ENCODE data around the gene ACSF2.

ACSF2 gene

DNA sequence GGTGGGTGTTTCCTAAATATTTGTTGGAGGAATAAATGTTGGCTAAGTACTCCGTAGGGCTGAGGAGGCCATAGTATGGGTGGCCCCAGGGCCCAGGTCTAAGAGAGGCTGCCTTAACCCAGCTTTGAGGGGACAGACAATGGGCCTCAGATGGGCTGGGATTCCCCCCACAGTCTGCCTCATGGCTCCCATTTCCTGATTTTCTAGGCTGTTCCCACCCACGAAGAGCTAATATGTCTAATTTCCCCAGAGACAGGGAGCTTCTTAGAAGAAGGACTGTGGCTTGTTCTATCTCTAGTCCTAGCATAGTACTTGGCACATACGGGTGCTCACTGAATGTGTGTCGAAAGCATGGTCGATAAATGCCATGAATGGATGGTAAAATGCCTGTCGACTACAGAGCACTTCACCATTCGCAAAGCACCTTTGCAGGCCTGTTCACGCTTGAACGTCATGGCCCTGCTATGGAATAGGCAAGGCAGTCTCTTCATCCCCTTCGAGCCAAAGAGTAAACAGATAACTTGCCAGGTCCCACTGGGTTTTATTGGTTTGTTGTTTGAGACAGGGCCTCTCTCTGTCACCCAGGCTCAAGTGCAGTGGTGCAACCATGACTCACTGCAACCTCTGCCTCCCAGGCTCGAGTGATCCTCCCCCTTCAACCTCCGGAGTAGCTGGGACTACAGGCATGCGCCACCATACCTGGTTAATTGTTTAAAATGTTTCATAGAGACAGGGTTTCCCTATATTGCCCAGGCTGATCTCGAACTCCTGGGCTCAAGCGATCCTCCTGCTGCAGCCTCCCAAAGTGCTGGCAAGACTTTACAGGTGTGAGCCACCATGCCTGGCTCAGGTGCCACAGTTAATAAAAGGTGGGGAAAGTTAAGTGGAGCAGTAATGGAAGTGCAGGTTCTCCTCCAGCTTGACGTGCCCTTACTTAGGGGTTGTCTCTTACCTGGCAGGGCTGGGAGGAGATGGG is 33.0 kb downstream of the ACSF2 start:
- TF ChIP-seq POLR2A (IDR thresholded peaks at IDR 0.05; ENCODE audit: low read length) = no peak
- TF ChIP-seq GATA1 (IDR thresholded peaks at IDR 0.05; ENCODE audit: low read depth, low read length) = no peak
- DNase-seq = no peak

DNA sequence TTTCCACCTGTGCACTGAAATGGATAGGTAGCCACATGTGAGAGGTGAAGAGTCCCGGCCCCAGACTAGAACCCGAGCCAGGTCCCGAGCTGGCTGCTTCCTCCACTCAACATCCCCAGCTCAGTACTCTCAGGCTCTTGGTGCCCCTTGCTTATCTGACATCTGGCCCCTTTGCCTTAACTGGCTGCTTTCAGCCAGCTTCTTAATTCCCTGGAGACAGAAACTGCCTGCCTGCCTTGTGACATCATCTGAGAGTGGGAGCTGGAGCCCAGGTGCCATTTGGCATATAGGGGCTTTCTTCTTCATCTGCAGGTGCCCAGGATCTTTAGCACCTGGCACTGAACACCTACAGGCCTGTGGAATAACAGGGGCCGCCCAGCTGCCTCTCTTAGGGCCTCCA is 33.7 kb downstream of the ACSF2 start:
- TF ChIP-seq GATA1 (IDR thresholded peaks at IDR 0.05; ENCODE audit: low read depth, low read length) = no peak
- TF ChIP-seq POLR2A (IDR thresholded peaks at IDR 0.05; ENCODE audit: low read length) = no peak
- no peak for DNase-seq

DNA sequence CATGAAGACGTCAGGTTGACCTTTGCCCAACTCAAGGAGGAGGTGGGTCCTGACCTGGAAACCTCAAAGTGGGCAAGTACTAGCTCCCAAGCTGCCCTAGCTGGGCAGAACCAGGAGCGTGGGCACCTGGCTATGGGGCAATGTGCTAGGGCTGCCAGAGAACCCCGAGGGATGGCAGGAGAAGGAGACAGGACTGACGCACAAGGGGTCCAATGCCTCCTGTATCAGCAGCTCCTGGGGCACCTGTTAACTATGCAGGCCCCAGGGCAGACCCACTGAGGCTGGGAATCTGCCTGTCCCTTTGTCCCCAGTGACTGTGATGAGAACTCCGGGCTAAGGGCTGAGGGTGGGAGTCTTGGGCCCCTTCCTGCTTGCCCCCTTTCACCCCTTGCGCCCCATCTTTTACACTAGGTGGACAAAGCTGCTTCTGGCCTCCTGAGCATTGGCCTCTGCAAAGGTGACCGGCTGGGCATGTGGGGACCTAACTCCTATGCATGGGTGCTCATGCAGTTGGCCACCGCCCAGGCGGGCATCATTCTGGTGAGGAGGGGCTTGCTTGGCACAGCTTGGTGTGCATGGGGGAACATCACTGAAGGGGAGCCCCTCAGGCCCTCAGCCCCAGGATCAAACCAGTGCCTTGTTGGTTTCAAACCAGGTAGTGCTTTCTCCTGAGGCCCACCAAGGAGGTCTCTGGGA is 35.0 kb downstream of the ACSF2 start:
- TF ChIP-seq POLR2A (IDR thresholded peaks at IDR 0.05; ENCODE audit: low read length) (no peak), GATA1 (IDR thresholded peaks at IDR 0.05; ENCODE audit: low read depth, low read length) (no peak)
- no peak for DNase-seq

DNA sequence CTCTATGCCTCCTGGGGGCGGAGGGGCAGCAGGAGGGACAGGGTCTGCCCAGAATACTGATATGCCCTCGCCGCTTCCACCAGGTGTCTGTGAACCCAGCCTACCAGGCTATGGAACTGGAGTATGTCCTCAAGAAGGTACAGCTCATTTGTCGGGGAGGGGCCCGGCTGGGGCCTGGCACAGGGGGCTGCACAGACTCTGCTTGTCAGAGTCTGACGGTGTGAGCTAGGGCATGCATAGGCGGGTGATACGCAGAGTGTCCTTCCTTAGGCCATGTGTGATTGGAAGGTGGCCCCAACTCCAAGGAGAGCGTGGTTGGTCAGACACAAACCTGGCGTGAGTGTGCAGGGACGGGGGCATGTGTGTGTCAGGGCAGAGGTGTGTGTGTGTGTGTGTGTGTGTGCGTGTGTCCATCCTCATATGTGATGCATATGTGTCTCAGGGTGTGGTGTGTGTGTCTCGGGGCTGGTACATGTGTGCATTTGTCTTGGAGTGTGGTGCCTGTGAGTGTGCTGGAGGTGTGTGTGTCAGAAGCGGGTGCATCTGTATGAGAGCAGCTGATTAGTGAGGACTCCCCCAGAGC is 35.6 kb downstream of the ACSF2 start:
- TF ChIP-seq POLR2A (IDR thresholded peaks at IDR 0.05; ENCODE audit: low read length) = no peak
- TF ChIP-seq GATA1 (IDR thresholded peaks at IDR 0.05; ENCODE audit: low read depth, low read length) = no peak
- no peak for DNase-seq

DNA sequence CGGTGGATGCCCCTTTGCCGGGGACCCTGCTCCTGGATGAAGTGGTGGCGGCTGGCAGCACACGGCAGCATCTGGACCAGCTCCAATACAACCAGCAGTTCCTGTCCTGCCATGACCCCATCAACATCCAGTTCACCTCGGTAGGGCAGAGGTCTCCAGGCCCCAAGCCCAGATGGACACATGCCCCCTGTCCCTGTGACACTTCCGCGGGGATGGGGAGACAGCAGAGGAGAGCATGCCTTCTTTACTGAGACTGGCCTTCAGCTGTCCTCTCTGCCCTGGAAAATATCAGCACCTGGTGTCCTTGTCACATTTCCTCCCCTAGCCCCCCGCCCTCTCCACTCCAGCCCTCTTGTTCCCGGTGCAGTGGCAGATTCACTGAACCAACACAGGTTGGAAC is 36.4 kb downstream of the ACSF2 start:
- TF ChIP-seq POLR2A (IDR thresholded peaks at IDR 0.05; ENCODE audit: low read length) = no peak
- no peak for TF ChIP-seq GATA1 (IDR thresholded peaks at IDR 0.05; ENCODE audit: low read depth, low read length)

DNA sequence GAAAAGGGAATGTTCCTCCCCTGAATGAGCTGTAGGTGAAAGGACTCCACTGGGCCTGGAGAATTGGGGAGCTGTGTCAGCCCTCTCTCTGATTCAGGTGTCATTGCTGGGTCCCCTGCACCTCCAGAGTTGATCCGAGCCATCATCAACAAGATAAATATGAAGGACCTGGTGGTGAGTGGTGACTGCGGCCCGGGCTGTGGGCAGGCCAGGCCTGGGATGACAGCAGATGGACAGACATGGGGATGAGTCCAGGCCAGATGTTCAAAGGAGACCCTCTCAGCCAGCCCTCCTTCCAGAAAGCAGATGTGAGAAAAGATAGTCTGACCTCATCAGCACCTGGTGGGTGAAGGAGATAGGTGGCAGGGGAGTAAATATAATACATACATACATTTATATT is 38.1 kb downstream of the ACSF2 start:
- no peak for DNase-seq
- TF ChIP-seq POLR2A (IDR thresholded peaks at IDR 0.05; ENCODE audit: low read length) (no peak), GATA1 (IDR thresholded peaks at IDR 0.05; ENCODE audit: low read depth, low read length) (no peak)

More for the DNA sequence above, 36.4 kb downstream of the ACSF2 start:
- DNase-seq = no peak

DNA sequence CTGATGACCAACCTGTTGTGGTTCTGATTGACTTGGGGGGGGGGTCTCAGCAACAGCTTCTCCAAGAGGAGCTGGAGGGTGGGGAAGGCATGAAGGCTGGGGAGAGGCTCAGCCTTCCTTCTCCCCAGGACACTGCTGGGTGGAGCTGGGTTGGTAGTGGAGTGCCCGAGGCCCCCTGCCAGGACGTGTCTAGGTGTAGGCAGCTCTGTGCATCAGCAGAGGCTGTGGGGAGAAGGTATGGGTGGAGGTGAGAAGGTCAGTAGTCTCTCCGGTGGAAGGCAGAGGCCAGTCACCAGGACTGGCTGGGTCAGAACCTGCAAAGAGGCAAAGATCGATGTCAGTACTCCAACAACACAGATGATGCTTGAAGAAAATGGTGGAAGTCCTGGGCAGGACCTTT is 38.7 kb downstream of the ACSF2 start:
- no peak for DNase-seq
- no peak for TF ChIP-seq POLR2A (IDR thresholded peaks at IDR 0.05; ENCODE audit: low read length)

DNA sequence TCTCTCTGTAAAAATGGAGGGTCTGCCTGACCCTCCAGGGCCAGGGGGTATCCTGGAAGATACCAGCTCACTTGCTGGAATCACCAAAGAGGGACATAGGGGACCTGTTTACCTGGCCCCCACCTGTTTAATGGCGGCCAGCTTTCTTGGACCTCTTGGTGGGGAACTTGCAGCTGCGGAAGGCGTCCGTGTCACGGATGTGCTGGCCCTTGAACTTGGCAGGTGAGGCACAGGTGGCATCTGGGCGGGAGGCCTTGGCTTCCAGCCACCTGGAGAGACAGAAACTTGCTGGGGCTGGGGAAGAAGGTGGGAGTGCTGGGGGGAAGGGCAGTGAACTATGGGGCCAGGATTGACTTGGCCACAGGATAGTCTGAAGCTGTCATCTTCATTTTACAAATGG is 39.2 kb downstream of the ACSF2 start:
- TF ChIP-seq POLR2A (IDR thresholded peaks at IDR 0.05; ENCODE audit: low read length) (no peak), GATA1 (IDR thresholded peaks at IDR 0.05; ENCODE audit: low read depth, low read length) (no peak)

DNA sequence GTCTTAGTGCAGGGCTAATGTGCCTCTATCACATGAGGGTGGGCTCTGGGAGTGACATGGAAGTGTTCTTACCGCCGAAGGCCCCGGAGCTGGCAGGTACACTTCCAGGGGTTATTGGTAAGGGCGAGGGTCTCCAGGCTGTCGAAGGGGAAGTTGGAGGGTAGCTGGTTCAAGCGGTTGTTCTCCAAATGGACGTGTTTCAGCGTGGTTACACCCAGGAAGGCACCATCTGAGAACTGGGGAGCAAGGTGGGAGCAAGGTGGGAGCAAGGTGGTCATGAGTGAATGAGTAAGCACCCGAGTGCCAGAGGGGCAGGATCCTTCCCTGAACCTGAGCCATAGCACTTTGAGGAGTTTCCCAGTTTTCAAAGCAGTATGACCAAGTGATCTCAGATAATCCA is 39.6 kb downstream of the ACSF2 start:
- no peak for TF ChIP-seq POLR2A (IDR thresholded peaks at IDR 0.05; ENCODE audit: low read length)
- no peak for TF ChIP-seq GATA1 (IDR thresholded peaks at IDR 0.05; ENCODE audit: low read depth, low read length)
- no peak for DNase-seq

More for the DNA sequence above, 39.2 kb downstream of the ACSF2 start:
- DNase-seq = no peak

DNA sequence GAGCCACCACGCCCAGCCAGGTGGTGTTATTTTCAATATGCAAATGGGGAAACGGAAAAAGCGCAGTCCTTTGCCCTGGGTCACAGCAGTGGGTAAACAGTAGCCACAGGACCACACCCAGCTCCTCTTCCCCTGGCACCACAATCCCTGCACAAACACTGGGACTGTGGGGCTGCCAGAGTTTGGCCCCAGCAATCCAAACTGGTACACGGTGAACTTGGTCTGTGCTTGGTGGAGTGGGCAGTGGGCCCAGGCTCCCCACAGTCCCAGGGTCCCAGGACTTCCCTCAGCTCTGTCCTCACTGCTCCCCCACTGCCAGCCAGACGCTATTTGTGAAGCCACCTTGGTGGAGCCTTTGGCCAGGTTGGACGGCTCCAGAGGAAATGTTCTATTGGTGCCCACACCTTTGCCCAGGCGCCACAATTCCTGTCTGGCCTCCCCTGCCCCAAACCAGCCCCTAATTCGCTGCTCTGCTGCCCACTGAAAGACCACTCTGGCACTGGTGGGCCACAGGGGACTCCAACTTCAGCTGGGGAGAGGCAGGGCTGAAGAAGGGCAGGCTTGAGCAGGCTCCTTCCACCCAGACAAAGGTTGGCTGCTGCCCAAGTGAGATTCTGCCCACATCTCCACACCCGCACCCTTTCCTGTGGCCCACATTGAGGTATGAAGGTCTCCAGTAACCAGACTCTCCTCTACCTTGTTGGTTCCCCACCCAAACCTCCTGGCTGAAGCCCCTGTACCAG is 40.5 kb downstream of the ACSF2 start:
- DNase-seq = no peak
- TF ChIP-seq POLR2A (IDR thresholded peaks at IDR 0.05; ENCODE audit: low read length) = no peak
- TF ChIP-seq GATA1 (IDR thresholded peaks at IDR 0.05; ENCODE audit: low read depth, low read length) = no peak

DNA sequence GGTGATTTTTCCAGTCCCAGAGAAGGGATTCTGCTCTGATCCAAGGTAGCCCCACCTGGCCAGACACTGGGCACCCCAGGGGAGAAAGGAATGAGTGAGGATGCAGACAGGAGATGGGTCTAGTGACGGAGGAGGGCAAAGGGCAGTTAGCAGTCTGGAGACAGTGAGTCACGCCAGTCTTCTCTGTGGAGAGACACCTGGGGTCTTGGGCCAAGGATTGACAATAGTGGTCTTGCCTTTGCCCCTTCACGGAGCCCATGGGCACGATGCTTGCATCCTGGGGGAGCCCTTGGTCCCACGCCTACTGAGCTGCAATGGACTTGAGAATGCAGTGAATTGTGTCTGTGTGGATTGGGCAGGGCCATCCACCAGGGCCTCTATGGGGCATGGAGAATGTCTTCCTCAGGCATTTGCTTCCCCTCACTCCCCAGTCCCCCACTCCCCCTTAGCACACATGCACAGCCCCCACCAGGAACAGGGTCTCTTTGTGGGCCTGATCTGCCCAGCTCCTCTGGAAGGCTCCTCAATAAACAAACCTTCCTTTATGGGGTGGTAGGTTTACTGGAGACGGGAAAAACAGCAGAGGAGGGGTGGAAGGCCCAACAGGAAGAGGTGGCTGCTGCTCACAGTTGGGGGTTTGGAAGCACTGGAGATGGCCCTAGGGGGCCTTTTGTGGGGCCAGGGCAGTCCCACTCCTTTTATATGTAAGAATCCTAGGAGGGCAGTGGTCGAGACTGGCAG is 41.3 kb downstream of the ACSF2 start:
- TF ChIP-seq GATA1 (IDR thresholded peaks at IDR 0.05; ENCODE audit: low read depth, low read length) (no peak), POLR2A (IDR thresholded peaks at IDR 0.05; ENCODE audit: low read length) (no peak)
- no peak for DNase-seq

DNA sequence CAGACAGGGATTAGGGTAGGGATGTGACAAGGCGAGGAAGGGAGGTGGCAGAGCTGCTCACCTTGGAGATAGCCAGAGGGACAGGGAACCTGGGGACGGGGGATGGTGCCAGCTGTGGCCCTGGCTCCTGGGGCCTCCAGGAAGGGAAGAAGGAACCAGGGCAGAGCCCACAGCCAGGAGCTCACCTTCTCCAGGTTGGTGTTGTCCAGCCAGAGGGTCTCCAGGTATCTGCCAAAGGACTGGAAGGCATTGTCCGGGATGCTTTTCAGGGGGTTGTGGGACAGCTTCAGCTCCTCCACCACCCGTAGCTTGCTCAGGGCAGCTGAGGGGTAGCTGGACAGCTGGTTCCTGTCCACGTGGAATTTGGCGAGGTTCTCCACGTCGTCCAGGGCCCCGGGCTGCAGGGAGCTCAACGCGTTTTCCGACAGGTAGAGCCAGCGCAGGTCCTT is 41.9 kb downstream of the ACSF2 start:
- DNase-seq = no peak
- TF ChIP-seq GATA1 (IDR thresholded peaks at IDR 0.05; ENCODE audit: low read depth, low read length) (no peak), POLR2A (IDR thresholded peaks at IDR 0.05; ENCODE audit: low read length) (no peak)

Data from erythroblast (primary cell).